ENCODE data around the gene ATL1.
"Not testable (repeated sequence)": the region's sequence is repeated elsewhere in the genome, so short reads cannot be mapped to it uniquely, and the experiment has no call there.

Gene ATL1

DNA sequence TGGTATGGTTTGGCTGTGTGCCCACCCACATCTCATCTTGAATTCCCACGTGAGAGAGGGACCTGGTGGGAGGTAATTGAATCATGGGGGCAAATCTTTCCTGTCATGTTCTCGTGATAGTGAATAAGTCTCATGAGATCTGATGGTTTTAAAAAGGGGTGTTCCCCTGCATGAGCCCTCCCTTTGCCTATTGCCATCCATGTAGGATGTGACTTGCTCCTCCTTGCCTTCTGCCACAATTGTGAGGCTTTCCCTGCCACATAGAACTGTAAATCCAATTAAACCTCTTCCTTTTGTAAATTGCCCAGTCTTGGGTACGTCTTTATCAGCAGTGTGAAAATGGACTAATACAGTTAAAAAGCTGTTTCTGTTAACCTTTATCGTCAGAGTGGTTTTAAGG lies 21.9 kb upstream of the ATL1 start:
- DNase-seq: not testable (repeated sequence)

DNA sequence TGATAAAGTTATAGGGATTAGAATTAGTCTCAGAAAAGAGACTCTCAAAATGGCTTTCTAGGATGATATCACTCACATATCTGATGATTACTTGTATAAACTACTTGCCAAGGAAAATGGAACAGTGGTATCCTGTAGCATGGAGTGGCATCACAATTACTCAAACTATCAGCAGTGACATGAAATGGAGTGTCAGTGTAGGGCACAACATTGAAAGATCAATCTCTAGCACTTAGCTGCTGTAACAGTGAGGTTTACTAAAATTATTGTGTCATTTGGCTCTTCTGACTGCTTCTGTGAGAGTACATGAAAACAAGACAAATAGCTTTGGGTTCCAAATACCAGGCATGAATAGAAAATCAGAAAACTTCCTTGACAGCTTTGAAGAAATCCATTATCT lies 20.9 kb upstream of the ATL1 start:
- no peak for DNase-seq

DNA sequence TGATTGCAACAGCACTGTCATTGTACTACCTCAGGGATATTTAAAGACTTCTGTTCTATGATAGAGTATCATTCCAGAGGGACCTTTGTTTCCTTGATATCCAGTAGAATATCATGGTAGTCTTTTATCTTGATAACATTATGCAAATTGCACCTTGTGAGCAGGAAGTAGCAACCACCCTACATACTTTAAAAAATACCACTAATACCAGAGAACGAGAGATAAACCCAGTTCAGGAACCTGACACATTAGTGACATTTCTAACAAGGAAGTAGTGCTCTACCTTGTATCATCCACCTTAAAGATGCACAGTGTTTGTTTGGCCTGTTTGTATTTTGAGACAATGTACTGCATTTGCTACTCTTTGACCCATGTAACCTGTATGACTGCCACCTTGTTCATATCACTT lies 18.8 kb upstream of the ATL1 start:
- no peak for DNase-seq

- DNase-seq: peak; percentile 66
Measured at GRCh38 chr14:50542941-50543418, 17.0 kb upstream of the ATL1 start.

- DNase-seq: no peak
Measured at GRCh38 chr14:50544911-50545310, 15.0 kb upstream of the ATL1 start.

- DNase-seq: no peak
Measured at GRCh38 chr14:50545618-50546017, 14.3 kb upstream of the ATL1 start.

- no peak for DNase-seq
Measured at GRCh38 chr14:50550294-50550693, 9.7 kb upstream of the ATL1 start.

- DNase-seq: peak; percentile 37
Measured at GRCh38 chr14:50551877-50552276, 8.1 kb upstream of the ATL1 start.

- not testable (repeated sequence) for DNase-seq
Measured at GRCh38 chr14:50552796-50553195, 7.1 kb upstream of the ATL1 start.

- no peak for DNase-seq
Measured at GRCh38 chr14:50560931-50561285, 963 bp downstream of the ATL1 start.

DNA sequence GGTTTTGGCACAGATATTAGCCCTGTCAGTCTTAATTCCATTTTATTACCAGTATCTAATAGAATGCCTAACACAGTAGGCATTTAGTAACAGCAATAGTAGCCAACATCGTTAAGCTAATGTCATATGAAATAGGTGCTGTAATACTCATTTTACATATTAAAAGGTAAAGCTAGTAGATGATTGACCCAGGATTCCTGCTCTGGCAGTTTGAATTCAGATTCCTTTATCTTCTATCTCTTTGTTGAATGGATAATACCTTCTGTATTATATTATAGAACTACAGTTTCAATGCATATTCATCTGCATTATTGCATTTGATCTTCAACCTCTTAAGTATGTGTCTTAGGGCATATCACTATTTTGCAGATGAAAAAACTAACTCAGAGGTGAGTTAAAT lies 2.9 kb downstream of the ATL1 start:
- DNase-seq: no peak

- no peak for DNase-seq
Measured at GRCh38 chr14:50569714-50570274, 9.8 kb downstream of the ATL1 start.

- no peak for DNase-seq
Measured at GRCh38 chr14:50573862-50574261, 13.9 kb downstream of the ATL1 start.

DNA sequence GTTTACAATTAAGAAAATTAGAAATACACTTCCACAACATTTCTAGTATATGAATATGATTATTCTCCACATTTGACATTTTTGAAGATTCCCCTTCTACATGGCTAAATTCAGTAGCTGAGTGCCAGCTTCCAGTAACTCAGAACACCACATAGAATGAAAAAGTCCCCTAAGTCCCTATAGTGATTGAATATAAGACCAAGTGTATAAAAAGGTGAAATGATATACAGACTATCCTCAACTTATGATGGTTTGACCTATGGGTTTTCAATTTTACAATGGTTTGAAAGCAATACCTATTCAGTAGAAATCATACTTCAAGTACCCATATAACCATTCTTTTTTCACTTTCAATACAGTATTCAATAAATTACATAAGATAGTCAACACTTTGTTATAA lies 15.8 kb downstream of the ATL1 start:
- DNase-seq: no peak

DNA sequence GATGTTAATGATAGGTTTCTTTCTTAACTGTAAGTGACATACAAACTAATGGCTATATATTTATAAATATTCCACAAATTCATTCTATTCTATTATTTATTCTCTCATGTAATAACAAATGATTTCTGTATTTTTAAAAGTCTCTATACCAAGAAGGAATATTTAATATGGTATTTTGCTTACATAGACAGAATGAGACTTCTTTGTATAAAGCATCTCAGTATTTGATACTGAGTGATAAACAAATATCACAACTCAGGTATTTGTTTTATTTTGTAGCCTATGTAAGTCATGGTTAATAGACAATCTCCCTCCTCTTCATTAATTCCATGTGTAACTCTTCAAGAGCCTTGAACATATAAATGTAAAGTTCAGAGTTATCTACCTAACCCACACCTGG lies 18.0 kb downstream of the ATL1 start:
- no peak for DNase-seq

- DNase-seq: no peak
Measured at GRCh38 chr14:50578433-50578832, 18.5 kb downstream of the ATL1 start.

DNA sequence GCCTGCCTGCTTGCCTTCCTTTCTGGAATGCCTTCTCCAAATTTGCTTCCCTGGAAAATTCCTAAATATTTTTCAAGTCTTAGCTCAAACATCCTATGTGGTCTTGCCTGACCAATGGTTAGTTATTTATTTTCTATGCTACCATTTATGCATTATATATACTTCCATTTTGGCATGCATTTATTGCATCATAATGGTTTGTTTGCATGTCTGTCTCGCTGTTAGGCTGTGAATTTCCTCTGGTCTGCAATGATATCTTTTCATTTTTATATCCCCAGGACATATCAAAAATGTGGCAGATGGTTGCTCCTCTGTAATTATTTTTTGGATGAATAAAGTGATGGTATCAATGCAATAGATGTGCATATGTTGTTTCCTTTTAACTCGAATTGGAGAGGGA lies 30.5 kb downstream of the ATL1 start:
- peak; percentile 11 for DNase-seq

DNA sequence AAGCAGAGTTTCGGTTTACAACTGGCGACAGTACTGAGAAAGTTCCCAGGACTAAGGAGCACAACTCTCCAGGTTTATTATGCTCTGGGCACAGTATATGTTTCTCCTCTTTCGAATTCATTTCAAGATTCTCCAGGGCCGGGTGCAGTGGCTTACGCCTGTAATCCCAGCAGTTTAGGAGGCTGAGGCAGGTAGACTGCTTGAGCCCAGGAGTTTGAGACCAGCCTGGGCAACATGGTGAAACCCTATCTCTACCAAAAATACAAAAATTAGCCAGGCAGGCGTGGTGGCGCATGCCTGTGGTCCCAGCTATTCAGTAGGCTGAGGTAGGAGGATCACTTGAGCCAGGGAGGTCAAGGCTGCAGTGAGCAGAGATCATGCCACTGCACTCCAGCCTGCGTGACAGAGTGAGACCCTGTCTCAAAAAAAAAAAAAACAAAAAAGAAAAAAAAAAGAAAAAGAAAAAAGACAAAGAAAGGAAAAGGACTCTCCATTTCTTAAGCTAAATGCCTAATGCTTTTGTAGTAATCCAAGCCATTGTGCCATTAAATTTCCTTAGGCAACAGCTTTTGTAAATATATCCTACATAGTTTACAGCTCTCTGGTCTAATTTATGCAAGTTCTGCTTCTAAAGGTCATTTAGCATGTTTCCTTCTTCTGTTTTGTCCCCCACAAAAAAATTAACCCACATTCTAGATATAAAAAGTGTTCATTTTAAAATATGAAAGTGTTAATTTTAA lies 34.8 kb downstream of the ATL1 start:
- DNase-seq: no peak

- no peak for DNase-seq
Measured at GRCh38 chr14:50598765-50599164, 38.8 kb downstream of the ATL1 start.

GRCh38 chr14:50599700-50600444 lies 39.9 kb downstream of the ATL1 start:
- DNase-seq: peak; percentile 54

- DNase-seq: peak; percentile 60
Measured at GRCh38 chr14:50600849-50601248, 40.9 kb downstream of the ATL1 start.

DNA sequence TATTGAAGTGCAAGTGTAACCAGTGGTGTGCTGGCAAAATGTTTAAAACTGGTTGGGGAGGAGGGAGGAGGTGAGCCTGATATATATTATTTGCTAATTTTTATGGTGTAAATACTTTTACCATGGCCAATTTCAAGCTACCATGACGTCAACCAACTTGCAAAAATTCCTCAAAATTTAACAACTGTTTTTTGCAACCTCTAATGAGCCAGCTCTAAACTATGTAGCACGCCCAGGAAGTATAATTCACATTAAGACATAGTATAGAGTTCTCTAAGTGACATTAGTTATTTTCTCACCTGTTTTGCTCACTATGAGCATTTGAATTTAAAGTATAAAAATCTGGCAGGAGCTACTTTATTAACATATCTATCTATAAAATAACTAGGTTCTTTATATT lies 41.4 kb downstream of the ATL1 start:
- DNase-seq: no peak

- no peak for DNase-seq
Measured at GRCh38 chr14:50602035-50602434, 42.1 kb downstream of the ATL1 start.

DNA sequence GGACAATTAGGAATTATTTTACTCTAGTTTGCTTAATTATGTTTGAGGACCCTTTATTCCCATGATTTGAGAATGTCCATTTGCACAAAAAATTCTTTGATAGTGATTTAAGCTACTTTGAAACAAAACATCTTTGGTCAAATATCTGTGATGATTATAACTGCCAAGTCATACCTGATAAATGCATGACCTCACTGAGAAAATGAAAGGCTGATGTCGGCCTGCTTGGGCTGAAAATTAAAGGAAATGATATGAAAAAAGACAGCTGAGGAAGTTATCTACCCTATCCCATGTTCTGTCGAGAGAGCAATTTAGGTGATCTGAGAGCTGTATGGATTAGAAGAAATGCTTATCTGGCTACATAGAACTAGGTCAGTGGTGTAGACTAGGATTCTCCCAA lies 43.6 kb downstream of the ATL1 start:
- DNase-seq: peak; percentile 27

Data from OCI-M1 (cell line).